Fibroblast of skin of right quadriceps (primary cell): ENCODE measurements around the gene RGS17.

ENCODE experiments used
- DNase-seq: peaks from one replicate; pipeline ENCODE4 v3.0.0-alpha.2; 2013

The RGS17 gene

DNA sequence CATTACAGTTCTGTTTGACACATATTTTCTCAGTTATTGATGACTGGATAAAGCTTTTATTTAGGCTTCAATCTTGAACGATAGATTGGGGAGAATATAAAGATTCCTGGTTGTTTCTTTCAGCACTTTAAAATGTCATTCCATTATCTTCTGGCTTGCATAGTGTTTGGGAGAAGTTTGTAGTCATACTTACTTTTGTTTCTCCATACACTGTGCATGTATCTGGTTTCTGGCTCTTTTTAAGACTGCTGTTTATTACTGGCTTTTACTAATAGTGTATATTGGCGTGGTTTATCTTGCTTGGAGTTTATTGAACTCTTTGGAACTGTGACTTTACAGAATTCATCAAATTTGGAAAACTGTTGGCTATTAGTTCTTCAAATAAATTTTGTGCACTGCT, 49.2 kb downstream of the RGS17 start:
- DNase-seq: no peak

DNA sequence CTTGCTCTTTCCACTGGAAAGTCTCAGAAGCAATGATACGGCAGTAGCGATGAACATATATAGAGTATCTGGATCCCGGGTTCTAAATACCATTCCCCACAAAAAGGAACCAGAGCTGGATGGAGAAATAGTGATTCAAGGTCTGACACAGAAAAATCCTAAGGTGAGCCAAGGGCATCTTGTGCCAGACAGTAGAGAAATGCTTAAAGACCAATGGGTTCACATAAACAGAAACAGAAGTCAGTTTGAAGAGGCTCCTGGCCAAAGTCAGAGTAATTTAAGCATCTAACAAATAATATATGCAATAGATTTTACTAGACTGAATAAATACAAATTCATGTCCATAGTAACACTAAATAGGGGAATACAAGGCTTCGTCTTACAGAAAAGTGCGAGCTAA, 54.7 kb downstream of the RGS17 start:
- DNase-seq: no peak

DNA sequence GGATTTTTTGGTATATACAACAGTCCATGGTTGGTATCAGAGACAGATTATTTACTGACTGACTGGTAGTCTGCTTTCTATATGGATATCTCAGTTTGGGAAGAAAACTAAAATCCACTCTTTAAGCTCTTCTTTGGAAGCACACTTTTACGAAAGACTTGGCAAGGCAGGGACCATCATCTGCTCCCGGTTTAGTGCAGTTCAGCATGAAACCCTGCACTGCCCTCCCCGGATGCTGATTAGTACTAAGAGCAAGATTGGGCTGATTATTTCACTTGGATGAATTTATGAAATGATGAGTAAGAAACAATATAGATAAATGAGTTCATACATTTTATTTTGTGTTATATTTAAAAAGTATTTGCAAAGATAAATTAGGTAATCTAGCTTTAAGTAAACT, 56.3 kb downstream of the RGS17 start:
- no peak for DNase-seq

DNA sequence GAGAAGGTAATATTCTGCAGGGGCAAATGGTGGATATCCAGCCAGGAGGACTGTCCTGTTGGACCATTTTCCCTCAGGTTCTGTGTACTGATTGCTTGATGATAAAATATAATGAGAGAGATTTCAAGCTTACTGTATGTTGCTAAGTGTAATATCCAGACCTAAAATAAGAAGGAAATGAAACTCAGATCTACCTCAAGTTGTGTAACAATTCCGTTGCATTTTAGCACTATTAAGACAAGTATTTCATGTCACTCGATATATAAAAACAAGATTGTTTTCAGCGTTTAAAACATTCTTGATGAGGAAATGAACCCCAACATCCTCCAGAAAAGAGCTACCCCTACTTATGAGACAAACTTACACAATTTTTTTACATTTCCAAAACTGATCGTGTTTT, 57.2 kb downstream of the RGS17 start:
- DNase-seq: no peak

DNA sequence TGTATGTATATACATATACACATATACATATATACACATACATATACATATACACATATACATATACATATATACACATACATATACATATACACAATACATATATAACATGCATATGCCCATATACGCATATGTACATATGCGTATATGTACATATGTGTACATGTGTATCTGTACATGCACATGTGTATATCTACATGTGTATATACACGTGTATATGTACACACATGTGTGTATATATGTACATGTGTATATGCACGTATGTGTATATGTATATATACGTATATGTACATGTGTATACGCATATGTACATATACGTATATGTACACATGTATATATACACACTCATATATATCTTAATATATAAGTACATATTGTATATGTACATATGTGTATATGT, 60.3 kb downstream of the RGS17 start:
- DNase-seq: no peak

DNA sequence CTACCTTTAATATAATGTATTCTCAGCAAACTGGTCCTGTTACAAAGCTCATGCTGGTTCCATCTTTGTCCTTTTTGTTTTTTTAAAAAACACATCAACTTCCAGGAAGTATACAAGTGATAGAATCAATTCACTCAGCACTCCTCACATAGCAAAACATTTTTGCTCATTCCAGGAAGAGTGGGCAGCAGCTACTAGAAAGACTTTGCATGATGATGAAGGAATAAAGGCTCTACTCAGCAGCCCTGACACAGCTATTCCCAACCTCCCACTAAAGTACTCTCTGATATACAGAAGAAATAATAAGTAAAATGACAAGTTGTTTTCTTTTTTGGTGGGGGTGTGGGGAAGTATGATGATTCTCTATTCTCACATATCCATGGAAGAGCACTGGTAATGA, 61.2 kb downstream of the RGS17 start:
- no peak for DNase-seq

DNA sequence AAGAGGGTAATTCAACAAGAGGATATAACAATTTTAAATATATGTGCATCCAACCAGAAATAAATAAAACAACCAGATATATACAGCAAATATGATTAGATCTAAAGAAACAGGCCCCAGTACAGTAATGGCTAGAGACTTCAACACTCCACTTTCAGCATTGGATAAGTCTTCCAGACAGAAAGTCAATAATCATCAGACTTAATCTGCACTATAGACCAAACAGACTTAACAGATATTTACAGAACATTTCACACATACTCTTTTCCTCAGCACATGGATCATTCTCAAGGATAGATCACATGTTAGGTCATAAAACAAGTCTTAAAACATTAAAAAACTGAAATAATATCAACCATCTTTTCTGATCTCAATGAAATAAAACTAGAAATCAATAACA, 65.9 kb downstream of the RGS17 start:
- DNase-seq: no peak

DNA sequence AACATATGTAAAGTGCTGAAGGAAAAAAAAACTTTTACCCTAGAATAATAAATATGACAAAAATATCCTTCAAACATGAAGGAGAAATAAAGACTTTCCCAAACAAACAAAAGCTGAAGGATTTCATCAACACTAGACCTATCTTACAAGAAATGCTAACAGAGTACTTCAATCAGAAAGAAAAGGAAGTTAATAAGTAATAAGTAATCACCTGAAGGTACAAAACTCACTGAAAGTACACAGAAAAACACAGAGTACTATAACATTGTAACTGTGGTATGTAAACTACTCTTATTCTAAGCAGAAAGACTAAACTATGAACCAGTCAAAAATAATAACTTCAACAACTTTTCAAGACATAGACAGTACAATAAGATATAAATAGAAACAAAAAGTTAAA, 67.1 kb downstream of the RGS17 start:
- no peak for DNase-seq

DNA sequence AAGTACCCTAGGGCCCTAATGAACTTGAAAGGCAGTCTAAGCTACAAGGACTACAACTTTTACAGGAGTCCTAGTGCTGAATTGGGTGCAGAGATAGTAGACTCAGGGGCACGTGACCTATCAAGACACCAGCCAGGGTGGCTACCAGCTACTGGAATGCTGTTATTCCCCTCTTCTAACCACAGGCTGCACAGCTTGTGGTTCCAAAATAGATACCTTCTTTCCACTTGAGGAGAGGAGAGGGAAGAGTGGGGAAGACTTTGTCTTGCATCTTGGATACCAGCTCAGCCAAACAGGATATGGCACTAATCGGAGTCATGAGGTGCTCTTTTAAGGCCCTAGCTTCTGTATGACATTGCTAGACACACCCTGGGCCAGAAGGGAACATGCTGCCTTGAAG, 68.6 kb downstream of the RGS17 start:
- no peak for DNase-seq

DNA sequence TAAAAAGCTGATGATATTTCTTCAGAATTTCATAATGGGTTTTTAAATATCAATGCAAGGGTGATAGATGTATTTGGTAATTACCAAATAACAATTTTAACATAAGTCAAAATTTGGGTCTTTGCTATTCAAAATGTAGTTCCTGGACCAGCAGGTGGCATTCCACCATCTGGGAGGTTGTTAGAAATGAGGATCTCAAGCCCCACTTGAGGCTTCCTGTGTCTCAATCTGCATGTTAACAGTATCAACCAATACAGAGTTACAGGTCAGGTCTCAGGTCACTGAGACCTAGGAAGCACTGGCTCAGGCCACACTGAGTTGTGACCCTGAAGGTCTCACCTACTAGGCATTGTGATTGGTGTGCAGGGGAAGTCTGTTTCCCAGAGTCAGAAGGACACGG, 71.3 kb downstream of the RGS17 start:
- no peak for DNase-seq

DNA sequence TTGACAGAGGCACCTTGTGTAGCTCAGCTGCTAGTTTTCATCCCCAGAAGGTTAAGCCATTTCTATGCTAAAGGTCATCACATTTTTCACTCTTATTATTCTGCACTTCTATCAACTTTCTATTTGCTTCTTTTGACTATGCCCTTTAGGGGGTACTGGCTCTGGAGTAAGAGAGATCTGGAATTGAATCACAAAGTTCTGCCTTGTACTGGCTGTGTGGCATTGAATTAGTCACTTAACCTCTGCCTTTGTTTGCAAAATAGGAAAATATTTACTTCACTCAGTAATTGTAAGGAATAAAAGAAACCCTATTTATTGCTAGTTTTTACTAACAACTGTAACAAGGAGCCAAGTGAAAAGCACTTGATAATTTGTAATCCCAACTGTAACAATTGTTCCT, 71.8 kb downstream of the RGS17 start:
- DNase-seq: no peak

DNA sequence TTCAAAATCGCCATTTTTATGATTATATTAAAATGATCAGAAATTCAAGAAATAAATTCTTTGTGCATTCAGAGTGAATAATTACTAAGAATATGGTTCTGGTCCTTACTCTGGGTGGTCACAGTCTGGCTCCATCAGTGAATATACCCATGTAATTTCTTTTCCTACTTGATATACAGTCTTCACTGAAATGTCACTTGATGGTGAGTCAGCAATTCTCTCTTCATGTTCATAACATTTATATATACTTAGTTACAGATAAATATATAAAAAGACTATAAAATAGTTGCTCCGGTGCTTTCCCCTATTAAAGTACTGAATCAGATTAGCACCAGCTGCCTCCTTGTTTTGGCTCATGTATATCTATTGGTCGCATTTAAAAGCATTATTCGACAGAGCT, 72.2 kb downstream of the RGS17 start:
- no peak for DNase-seq

DNA sequence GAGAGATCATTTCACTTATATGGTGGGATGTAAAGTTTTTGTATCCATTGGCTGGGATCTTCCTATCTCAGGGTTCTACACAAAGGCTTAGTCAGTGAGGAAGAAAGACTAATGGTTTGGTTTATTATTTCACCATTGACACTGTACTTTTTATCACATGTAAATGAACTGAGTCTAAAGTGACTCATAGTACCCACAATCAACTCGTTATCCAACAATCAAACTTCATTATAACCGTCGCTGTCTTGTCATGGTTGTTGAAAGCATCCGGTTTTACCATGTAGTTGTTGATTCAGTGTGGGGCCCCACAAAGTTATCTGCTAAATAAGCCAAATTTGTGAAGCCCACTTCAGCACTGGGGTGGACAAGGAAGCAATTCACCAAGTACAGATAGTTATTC, 72.8 kb downstream of the RGS17 start:
- peak; percentile 8 for DNase-seq

DNA sequence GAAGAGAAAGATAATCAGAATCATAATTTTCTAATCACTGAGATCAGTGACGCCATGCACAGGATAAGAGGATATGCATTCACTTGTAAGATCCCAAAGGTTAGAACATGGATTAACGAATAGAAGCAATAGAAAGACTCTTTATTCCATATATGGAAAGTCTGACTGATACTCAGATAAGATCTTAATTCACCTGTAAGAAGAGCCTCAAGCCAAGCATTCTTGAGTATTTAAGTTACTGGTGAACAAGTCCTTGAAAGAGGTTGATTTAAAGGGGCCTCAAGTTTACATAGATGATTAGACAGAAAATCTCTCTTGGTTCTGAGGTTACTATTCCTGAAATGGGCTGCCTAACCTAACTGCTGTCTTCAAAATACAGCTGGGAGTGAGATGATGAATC, 74.8 kb downstream of the RGS17 start:
- no peak for DNase-seq

DNA sequence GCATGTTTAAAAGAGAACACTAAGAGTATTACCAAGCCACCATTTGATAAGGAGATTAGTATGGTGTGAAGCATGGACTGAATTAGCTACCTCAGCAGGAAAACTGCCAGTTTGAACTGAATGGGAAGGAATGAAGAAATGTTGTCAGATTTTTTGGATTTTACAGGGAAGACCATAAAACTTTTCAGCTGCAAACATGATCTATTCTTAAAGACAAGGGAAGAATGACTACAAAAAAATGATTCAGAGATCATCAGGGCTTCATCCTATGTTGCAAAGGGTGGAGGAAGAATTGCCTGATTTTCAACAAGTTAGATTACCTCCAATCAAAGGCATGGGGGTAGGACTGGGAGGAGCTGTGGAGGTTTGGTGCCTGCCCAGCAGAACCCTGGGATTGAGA, 79.3 kb downstream of the RGS17 start:
- DNase-seq: peak; percentile 9

DNA sequence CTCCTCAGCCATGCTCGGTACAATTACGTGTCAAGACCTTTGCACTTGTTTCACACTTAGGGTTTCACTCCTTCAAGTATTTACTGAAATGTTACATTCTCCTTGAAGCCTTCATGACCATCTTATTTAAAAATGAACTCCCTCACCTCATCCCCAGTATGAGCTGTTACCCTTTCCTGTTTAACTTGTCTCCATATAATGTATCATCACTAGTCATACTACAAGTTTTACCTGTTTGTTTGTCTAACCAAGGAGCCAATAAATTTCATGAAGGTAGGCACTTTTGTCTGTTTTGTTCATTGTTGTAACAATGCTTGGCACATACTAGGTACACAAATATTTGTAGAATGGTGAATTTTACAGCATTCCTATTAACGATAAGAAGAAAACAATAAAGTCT, 82.5 kb downstream of the RGS17 start:
- DNase-seq: no peak

DNA sequence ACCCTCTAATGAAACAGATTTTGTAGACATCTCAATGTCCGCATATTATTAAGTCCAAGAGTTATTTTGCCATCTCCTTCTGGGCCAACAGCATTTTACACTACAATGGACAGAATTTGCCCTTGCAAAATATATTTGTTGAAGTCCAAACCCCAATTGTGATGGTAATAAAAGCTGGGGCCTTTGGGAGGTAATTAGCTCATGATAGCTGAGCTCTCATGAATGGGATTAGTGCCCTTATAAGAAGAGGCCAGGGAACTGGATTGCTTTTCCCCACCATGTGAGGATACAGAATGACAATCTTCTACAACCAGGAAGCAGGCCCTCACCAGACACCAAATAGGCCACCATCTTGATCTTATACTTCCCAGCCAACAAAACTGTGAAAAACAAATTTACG, 83.7 kb downstream of the RGS17 start:
- DNase-seq: no peak

DNA sequence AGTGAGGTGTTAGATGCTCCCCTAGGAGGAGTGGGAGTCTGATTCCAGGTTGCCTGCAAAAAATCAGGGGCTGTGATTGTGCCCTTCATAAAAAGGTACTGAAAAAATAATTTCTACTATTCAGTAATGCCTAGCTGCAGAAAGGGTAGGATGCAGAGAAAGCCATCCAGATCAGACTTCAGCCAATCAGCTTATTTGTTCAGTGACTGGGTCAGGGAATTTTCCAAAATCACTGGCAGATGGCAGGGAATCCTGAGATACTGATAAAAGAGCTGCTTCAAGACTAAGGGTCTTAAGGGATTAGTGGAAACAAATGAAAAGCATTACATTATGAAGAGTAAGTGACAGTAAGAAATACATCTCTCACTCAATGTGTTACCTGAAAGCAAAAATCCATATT, 85.8 kb downstream of the RGS17 start:
- no peak for DNase-seq

DNA sequence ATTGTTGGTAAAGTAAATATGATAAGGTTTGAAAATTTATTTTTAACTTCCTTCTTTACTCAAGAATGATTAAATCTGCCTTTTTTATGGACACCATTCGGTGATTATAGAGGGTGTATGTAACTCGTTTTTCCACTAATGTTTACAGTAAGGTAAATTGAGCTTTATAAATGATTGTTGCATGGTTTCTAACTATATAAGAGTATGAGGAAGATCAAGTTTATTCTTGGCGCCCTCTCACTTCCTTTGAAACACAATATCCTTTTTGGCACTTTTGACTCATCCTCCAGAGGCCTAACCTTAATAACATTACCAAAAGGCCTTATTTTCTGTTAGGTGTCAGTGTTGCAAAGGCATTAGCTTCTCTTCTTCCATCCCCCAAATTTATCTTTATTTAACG, 86.8 kb downstream of the RGS17 start:
- DNase-seq: no peak

DNA sequence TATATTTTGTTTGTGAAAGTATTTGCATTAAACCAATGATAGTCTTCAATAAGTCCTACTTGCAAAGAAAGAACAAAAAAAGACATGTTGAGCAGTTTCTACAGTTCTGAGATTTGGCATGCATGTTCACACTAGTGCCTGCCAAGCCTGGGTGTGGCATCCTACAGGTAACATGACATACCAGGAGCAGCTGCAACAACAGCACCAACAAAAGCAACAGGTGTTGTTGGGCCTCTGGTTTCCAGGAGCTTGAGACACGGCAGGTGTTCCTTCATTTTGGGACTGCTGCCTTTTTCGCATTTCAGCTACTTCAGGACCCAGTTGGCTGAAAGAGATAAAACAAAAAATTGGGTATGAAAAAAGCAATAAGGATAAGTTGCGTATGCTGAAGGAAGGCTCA, 87.4 kb downstream of the RGS17 start:
- DNase-seq: no peak

DNA sequence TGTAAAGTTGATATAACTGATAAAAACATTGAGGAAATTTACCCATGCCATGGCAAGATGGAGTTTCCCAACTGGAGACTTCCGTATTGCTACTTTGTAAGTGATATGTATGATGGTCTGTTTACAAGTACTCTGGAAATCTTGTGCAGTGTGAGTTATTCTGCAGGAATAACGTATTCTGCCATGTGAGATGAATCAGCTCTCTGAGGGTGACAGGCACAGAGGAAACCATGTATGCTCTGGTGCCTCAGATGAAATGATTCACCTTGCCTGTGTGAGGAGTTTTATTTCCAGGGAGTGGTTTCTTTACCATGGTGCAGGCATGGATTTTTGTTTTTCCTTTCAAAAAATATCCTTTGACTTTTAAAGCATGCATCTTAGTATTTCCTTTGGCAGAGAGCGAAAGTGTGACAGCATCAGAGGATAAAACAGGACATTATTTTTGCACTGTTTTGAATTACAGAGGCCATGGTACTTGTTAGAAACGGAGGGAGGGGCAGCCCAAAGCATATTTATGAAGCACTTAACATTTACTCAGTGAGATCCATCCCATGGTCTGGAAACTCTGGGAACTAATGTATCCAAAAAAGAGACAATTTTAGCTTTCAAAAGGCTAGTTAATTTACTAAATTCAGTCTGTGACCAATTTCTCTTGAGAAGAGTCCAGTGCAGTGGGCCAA, 92.6 kb downstream of the RGS17 start:
- DNase-seq: peak; percentile 40

DNA sequence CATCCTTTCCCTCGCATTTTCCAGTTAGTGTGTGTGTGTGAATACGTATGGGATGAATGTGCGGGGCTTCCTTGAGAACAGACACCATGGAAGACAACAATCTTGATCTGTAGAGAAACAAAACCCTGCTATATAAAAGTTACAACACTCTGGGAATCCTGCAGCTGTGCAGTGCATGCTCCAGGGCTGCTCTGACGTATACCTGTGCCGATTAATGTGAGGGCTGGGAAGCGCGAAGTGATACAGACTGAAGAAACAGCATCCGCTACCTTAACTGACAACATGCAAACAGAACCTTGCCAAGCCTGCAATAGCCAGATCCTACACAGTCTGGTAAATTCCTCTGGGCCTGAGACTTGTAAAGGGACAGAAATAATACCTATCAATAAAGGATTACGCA, 96.9 kb downstream of the RGS17 start:
- DNase-seq: no peak

DNA sequence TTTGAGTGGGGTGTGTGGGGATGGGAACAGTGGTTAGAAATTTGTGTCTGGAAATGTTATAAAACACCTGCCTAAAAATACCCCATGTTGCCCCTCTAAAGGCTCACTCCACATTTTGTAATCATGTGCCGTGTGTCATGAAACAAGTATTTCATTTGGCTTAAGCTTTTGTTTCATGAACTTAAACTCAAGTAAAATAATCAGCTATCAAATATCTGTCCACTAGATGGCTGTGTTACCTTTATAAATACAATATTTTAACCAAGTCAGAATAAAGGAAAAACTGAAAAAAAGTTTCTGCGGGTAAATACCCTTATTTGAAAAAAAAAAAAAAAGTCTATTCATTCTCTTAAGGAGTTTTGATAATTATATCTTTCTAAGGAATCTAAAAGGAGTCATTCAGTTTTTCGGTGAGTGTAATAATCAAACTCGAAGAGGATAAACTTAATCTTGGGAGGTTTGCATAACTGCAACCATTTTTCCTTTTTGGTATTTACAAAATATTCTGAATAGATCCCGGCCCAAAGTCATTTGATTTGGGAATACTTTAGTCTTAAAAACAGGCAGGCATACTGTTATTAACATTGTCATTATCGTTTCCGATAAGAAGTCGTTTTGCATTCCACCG, 98.7 kb downstream of the RGS17 start:
- peak; percentile 60 for DNase-seq

DNA sequence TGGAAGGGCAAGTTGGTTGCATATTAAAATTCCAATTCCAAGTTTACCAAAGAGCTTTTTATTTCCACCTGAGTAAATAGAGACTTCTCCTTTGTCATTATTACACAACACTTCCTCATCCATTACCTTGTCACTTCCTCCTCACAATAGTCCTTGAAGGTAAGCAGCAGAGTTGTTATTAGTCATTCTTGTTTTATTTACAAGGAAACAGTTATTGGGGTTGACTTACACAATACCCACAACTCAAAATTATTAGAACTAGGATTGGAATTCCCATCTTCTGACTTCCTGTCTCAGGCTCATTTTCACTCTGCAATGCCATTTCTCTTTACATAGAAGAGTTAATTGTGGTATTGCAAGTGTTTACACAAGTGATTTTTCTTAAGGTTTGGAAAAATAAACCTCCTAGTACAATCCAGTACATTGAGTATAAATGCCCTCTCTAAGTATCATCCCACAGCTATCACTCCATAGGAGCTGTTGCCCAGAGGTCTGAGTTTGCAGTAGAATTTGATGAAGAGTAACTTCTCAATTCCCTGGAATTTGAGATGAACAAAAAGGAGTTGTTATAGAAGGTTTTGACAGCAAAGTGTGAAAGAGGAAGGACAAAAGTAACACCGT, 99.6 kb downstream of the RGS17 start:
- DNase-seq: peak; percentile 14

DNA sequence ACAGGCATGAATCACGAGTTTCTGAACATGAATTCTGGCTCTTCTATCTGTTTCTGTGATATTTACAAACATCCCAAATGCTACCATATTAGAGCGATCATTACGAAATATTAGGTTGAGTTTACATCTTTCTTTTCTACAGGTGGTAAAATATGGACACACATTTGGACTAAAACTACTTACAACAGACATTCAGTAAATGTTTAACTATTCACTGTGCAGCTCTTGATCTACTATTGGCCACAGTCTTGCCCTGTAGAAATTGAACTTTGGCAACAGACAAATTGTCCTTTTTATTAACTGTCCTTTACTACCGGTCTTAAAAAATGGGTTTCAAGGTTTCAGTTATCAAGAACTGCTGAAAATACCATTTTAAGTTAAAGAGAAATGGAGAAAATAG, 102.1 kb downstream of the RGS17 start:
- DNase-seq: no peak
